T-cell (primary cell): ENCODE results near the gene AGBL1. TPM values are rescaled to one million over a fixed set of nuclear protein-coding genes. Genes with fewer than 3 reads are reported as not detected.

ENCODE experiments used
- ATAC-seq, 4 experiments: fragments of 200-7000 bp in 3 of 4; fragments of 150-1000 bp in 1 of 4; cut with Tn5 transposase; replicated peaks in 1 of 4; 1 replicate in 3 of 4; 2 replicates in 1 of 4; pipeline ENCODE4 v1.10.0; 2021; ENCODE audit warnings: moderate library complexity in 3 of 4, mild to moderate bottlenecking in 2 of 4, moderate number of reproducible peaks in 1 of 4
- CTCF ChIA-PET, 2 donors: fragments of 300-600 bp; sonication (Branson Sonifier 250); formaldehyde crosslinking; loops; one replicate each; lab custom pipeline; 2022; ENCODE audit warnings: antibody characterized with exemption in 2 of 2; lab: Charles Lee
- POLR2A ChIA-PET, 2 donors: fragments of 300-600 bp; sonication (Branson Sonifier 250); formaldehyde crosslinking; loops; one replicate each; lab custom pipeline; 2022; ENCODE audit warnings: antibody characterized with exemption in 2 of 2; lab: Charles Lee
- DNase-seq, 35 experiments: peaks; one replicate each; pipeline versions ENCODE4 v3.0.0 to v3.0.0-alpha.2; 2013 to 2023
- H3K27ac ChIP-seq: one replicate; pipeline ENCODE4 v1.5.1; 2013; ENCODE audit warnings: low read length
- H3K27me3 ChIP-seq, 2 experiments: replicated peaks in 1 of 2; 1 replicate in 1 of 2; 2 replicates in 1 of 2; pipeline versions ENCODE4 v1.6.1 to v1.7.0; 2013; ENCODE audit warnings: low read length in 1 of 2, mixed read lengths in 1 of 2; ENCODE audit not compliant: control insufficient read depth in 2 of 2, insufficient read depth in 2 of 2; ENCODE audit errors: extremely low read depth in 1 of 2
- H3K36me3 ChIP-seq, 2 donors: 1 replicate in 1 of 2; 2 replicates in 1 of 2; pipeline versions ENCODE4 v1.6.1 to v1.7.0; 2013; ENCODE audit warnings: low read length in 1 of 2; ENCODE audit not compliant: control insufficient read depth in 2 of 2, insufficient read depth in 1 of 2; ENCODE audit errors: extremely low read depth in 1 of 2
- H3K4me1 ChIP-seq, 2 experiments: 1 replicate in 1 of 2; 2 replicates in 1 of 2; pipeline versions ENCODE4 v1.6.1 to v1.7.0; 2013; ENCODE audit warnings: low read length in 2 of 2, mixed read lengths in 1 of 2; ENCODE audit not compliant: insufficient read depth in 2 of 2, control insufficient read depth in 1 of 2; ENCODE audit errors: extremely low read depth in 1 of 2
- H3K4me3 ChIP-seq, 2 donors: 1 replicate in 1 of 2; 2 replicates in 1 of 2; pipeline versions ENCODE4 v1.5.1 to v1.7.0; 2013; ENCODE audit warnings: mild to moderate bottlenecking in 2 of 2, low read length in 1 of 2, moderate library complexity in 1 of 2; ENCODE audit not compliant: control insufficient read depth in 1 of 2; ENCODE audit errors: extremely low read depth in 1 of 2
- H3K9me3 ChIP-seq: 2 replicates; pipeline ENCODE4 v1.7.0; 2013
- H3K27ac Mint-ChIP-seq, 2 donors: one replicate each; pipeline ENCODE4 v1.8.0; 2020 to 2021; ENCODE audit warnings: mild to moderate bottlenecking in 2 of 2, mixed read lengths in 2 of 2
- H3K27me3 Mint-ChIP-seq, 2 donors: one replicate each; pipeline ENCODE4 v1.8.0; 2021 to 2022; ENCODE audit warnings: mixed read lengths in 2 of 2
- H3K36me3 Mint-ChIP-seq: one replicate; pipeline ENCODE4 v1.8.0; 2021; ENCODE audit warnings: mixed read lengths
- H3K4me1 Mint-ChIP-seq, 3 donors: one replicate each; pipeline ENCODE4 v1.8.0; 2020 to 2022; ENCODE audit warnings: mixed read lengths in 3 of 3, mild to moderate bottlenecking in 1 of 3
- H3K4me3 Mint-ChIP-seq, 3 donors: one replicate each; pipeline ENCODE4 v1.8.0; 2020 to 2022; ENCODE audit warnings: mild to moderate bottlenecking in 3 of 3, mixed read lengths in 3 of 3, moderate library complexity in 3 of 3
- H3K9me3 Mint-ChIP-seq, 3 donors: one replicate each; pipeline ENCODE4 v1.8.0; 2020 to 2022; ENCODE audit warnings: mixed read lengths in 3 of 3
- WGBS: methylation state at CpG from one replicate; pipeline ENCODE4 v1.1.5; 2013; ENCODE audit warnings: missing lambda C conversion rate; ENCODE audit not compliant: insufficient coverage; 5-methylcytosine and 5-hydroxymethylcytosine counted together
- total RNA-seq, 35 experiments: library from RNA in 6 of 35; stranded (reverse) in 6 of 35; fragments of 120-200 nt in 1 of 35; gene quantifications; one replicate each; pipeline versions ENCODE4 v1.2.1 to v1.2.4 and lab custom pipeline; 2013 to 2026

AGBL1 gene
- total RNA-seq, 5 donors from 2014 or later (not counting 1 experiment from before 2014, with no cell fraction given), result not detected

GRCh38 chr15:86312486-86312885, 232.8 kb downstream of the AGBL1 start:
- Mint-ChIP-seq H3K27ac (no peak overlapping the region), H3K27me3 (peaks cover 17% of the 10 kb centered on the region in 2 donors), H3K9me3 (no peaks in the 10 kb centered on the region), H3K4me3 (no peak overlapping the region), H3K36me3 (no peaks in the 10 kb centered on the region), H3K4me1 (peaks cover 0 to 15% (median 8%) of the 10 kb centered on the region in 3 donors)
- Histone ChIP-seq H3K27ac (no peak overlapping the region), H3K36me3 (no peaks in the 10 kb centered on the region), H3K9me3 (no peaks in the 10 kb centered on the region), H3K27me3 (peaks cover 0 to 9% of the 10 kb centered on the region in 2 experiments), H3K4me1 (no peaks in the 10 kb centered on the region), H3K4me3 (no peak overlapping the region)
- POLR2A ChIA-PET, result no interaction called here
- DNase-seq, result no peak
- 66% methylated on average over 4 of the region's 4 CpGs for WGBS
- CTCF ChIA-PET, result no interaction called here
- ATAC-seq, result no peak

- Mint-ChIP-seq H3K4me3 (no peak overlapping the region), H3K9me3 (peaks cover 0 to 12% (median 0%) of the 10 kb centered on the region in 3 donors), H3K36me3 (no peaks in the 10 kb centered on the region), H3K27me3 (peaks cover 13 to 20% of the 10 kb centered on the region in 2 donors), H3K4me1 (peaks cover 0 to 15% (median 8%) of the 10 kb centered on the region in 3 donors), H3K27ac (no peak overlapping the region)
- H3K27me3 ChIP-seq, result peaks cover 0 to 2% of the 10 kb centered on the region in 2 experiments
- H3K9me3 ChIP-seq, result no peaks in the 10 kb centered on the region
- POLR2A ChIA-PET, result no interaction called here
- DNase-seq (no peak), ATAC-seq (no peak)
- no peaks in the 10 kb centered on the region for H3K4me1 ChIP-seq
- no peaks in the 10 kb centered on the region for H3K36me3 ChIP-seq
- no peak overlapping the region for H3K4me3 ChIP-seq
- WGBS, result 30% methylated on average over 4 of the region's 8 CpGs
- no peak overlapping the region for H3K27ac ChIP-seq
- CTCF ChIA-PET, result no interaction called here
Measured at GRCh38 chr15:86316216-86316615, 236.5 kb downstream of the AGBL1 start.

GRCh38 chr15:86316726-86317383, 237.2 kb downstream of the AGBL1 start:
- no peak for ATAC-seq
- no peak overlapping the region for H3K4me3 Mint-ChIP-seq

GRCh38 chr15:86317384-86317740, 237.7 kb downstream of the AGBL1 start:
- DNase-seq (no peak), ATAC-seq (no peak)
- Histone ChIP-seq H3K4me1 (no peaks in the 10 kb centered on the region), H3K4me3 (no peak overlapping the region), H3K27me3 (peaks cover 0 to 2% of the 10 kb centered on the region in 2 experiments), H3K36me3 (no peaks in the 10 kb centered on the region), H3K9me3 (no peaks in the 10 kb centered on the region), H3K27ac (no peak overlapping the region)
- H3K36me3 Mint-ChIP-seq, result no peaks in the 10 kb centered on the region
- ChIA-PET CTCF (no interaction called here), POLR2A (no interaction called here)
- WGBS, result 51% methylated on average over 3 of the region's 4 CpGs
- no peak overlapping the region for H3K27ac Mint-ChIP-seq
- peaks cover 0 to 12% (median 0%) of the 10 kb centered on the region in 3 donors for H3K9me3 Mint-ChIP-seq
- H3K4me1 Mint-ChIP-seq, result peaks cover 0 to 15% (median 8%) of the 10 kb centered on the region in 3 donors
- H3K4me3 Mint-ChIP-seq, result no peak overlapping the region
- H3K27me3 Mint-ChIP-seq, result peaks cover 8 to 11% of the 10 kb centered on the region in 2 donors

More at GRCh38 chr15:86316726-86317383, 237.2 kb downstream of the AGBL1 start:
- H3K27ac Mint-ChIP-seq, result no peak overlapping the region
- Histone ChIP-seq H3K36me3 (no peaks in the 10 kb centered on the region), H3K9me3 (no peaks in the 10 kb centered on the region), H3K27ac (no peak overlapping the region), H3K4me1 (no peaks in the 10 kb centered on the region), H3K4me3 (no peak overlapping the region), H3K27me3 (peaks cover 0 to 2% of the 10 kb centered on the region in 2 experiments)
- POLR2A ChIA-PET, result no interaction called here
- WGBS, result 26% methylated on average over 3 of the region's 6 CpGs
- CTCF ChIA-PET, result no interaction called here
- peaks cover 9 to 16% of the 10 kb centered on the region in 2 donors for H3K27me3 Mint-ChIP-seq
- no peaks in the 10 kb centered on the region for H3K36me3 Mint-ChIP-seq
- peaks cover 0 to 12% (median 0%) of the 10 kb centered on the region in 3 donors for H3K9me3 Mint-ChIP-seq
- DNase-seq, result no peak
- peaks cover 0 to 15% (median 8%) of the 10 kb centered on the region in 3 donors for H3K4me1 Mint-ChIP-seq

- H3K9me3 ChIP-seq, result no peaks in the 10 kb centered on the region
- ATAC-seq (no peak), DNase-seq (no peak)
- WGBS, result no CpG with 5 or more reads among the region's 1 CpG
- no peaks in the 10 kb centered on the region for H3K4me1 Mint-ChIP-seq
- H3K9me3 Mint-ChIP-seq, result peaks cover 0 to 12% (median 0%) of the 10 kb centered on the region in 3 donors
- H3K27ac ChIP-seq, result no peak overlapping the region
- H3K27me3 Mint-ChIP-seq, result peaks cover 21% of the 10 kb centered on the region in 2 donors
- ChIA-PET POLR2A (no interaction called here), CTCF (no interaction called here)
- no peaks in the 10 kb centered on the region for H3K36me3 Mint-ChIP-seq
- H3K4me3 Mint-ChIP-seq, result no peak overlapping the region
- H3K4me1 ChIP-seq, result no peaks in the 10 kb centered on the region
- H3K27ac Mint-ChIP-seq, result no peak overlapping the region
- H3K4me3 ChIP-seq, result no peak overlapping the region
- no peaks in the 10 kb centered on the region for H3K27me3 ChIP-seq
- no peaks in the 10 kb centered on the region for H3K36me3 ChIP-seq
Measured at GRCh38 chr15:86322629-86323028, 243.0 kb downstream of the AGBL1 start.

GRCh38 chr15:86327230-86327865, 247.7 kb downstream of the AGBL1 start:
- WGBS, result 60% methylated on average over 1 of the region's 2 CpGs
- Histone ChIP-seq H3K4me1 (no peaks in the 10 kb centered on the region), H3K4me3 (no peak overlapping the region), H3K36me3 (no peaks in the 10 kb centered on the region), H3K9me3 (no peaks in the 10 kb centered on the region), H3K27ac (no peak overlapping the region), H3K27me3 (peaks cover 0 to 15% of the 10 kb centered on the region in 2 experiments)
- no peak overlapping the region for H3K4me3 Mint-ChIP-seq
- CTCF ChIA-PET, result no interaction called here
- peaks cover 19 to 26% of the 10 kb centered on the region in 2 donors for H3K27me3 Mint-ChIP-seq
- no peaks in the 10 kb centered on the region for H3K4me1 Mint-ChIP-seq
- no peak for DNase-seq
- POLR2A ChIA-PET, result no interaction called here
- no peaks in the 10 kb centered on the region for H3K36me3 Mint-ChIP-seq
- peaks cover 1 to 13% (median 3%) of the 10 kb centered on the region in 3 donors for H3K9me3 Mint-ChIP-seq
- no peak overlapping the region for H3K27ac Mint-ChIP-seq
- ATAC-seq, result no peak
